Measurements from ENCODE around the gene SLC39A10.
"Not testable (repeated sequence)": the region's sequence is repeated elsewhere in the genome, so short reads cannot be mapped to it uniquely, and the experiment has no call there.

Gene SLC39A10

DNA sequence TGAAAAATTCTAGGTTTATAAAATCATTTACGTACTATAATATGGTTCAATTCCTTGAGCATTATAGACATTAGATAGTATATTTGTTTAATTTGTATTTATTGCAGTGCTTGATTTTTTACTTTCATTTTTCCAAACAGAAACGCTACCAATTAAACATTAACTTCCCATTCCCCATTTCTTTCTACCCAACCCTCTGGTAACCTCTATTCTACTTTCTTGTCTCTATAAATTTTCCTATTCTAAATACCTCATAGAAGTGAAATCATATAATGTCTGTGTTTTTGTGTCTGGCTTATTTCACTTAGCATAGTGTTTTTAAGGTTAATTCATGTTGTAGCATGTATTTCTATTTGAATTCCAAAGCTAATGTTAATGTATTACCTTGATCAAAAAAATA lies 11.6 kb upstream of the SLC39A10 start:
- DNase-seq (ENCODE audit: low read depth): no peak

GRCh38 chr2:195646424-195646823 lies 10.6 kb upstream of the SLC39A10 start:
- no peak for DNase-seq (ENCODE audit: low read depth)

DNA sequence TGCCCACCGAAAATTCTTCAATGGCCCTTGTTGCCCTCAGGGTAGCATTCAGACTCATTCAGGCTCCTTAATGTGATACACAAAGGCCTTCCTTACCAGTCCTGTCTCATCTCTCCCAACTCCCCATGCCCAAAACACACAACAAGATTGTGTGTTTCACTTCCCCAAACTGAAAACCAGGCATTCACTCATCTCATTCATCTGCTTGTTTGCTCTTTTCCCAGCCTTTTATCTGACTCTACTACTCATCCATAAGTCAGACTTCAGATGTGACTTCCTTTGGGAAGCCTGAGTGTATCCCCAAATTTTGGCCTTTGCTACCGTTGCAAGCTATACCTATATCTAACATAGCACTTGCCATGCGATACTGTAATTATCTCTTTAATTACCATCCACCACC lies 9.7 kb upstream of the SLC39A10 start:
- DNase-seq (ENCODE audit: low read depth): no peak

- not testable (repeated sequence) for DNase-seq (ENCODE audit: low read depth)
Observed at GRCh38 chr2:195648370-195648769, 8.7 kb upstream of the SLC39A10 start.

DNA sequence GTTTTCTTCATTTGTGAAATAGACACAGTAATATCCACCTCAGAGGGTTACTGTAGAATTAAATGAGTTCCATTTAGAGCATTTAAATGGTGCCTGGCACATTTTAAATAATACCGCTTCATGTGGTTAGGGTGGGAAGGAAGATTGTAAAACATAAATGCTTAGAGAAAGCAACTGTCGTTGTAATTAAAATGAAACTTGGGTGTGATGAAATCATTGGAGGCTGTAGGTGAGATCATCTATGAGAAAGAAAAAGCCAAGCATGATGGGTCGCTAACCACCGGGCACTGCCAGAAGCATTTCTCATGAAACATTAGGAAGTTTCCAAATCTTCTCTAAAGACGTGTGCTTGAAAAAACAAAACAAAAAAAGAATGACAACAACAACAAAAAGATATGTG lies 8.2 kb upstream of the SLC39A10 start:
- DNase-seq (ENCODE audit: low read depth): no peak

- DNase-seq (ENCODE audit: low read depth): no peak
Observed at GRCh38 chr2:195649629-195650190, 7.3 kb upstream of the SLC39A10 start.

DNA sequence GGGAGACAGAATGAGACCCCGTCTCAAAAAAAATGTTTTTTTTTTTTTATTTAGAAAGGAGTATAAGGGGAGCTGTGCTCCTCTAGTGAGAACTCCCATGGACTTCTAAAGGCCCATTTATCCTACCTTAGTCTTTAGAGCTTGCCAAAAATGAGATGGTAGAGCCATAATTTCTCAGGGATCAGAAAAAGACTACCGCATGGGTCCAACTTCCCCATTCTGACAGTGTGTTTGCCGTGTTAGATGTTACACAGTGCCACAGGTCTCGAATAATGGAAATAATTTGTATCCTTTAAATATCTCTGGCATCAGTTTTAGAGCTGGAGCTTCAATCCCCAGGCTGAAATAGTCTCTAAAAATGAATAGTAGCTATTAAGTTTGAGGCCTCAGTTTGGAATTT lies 6.0 kb upstream of the SLC39A10 start:
- no peak for DNase-seq (ENCODE audit: low read depth)

- DNase-seq (ENCODE audit: low read depth): no peak
Observed at GRCh38 chr2:195652911-195653310, 4.1 kb upstream of the SLC39A10 start.

GRCh38 chr2:195656161-195656858 lies 716 bp upstream of the SLC39A10 start:
- no peak for DNase-seq (ENCODE audit: low read depth)

DNA sequence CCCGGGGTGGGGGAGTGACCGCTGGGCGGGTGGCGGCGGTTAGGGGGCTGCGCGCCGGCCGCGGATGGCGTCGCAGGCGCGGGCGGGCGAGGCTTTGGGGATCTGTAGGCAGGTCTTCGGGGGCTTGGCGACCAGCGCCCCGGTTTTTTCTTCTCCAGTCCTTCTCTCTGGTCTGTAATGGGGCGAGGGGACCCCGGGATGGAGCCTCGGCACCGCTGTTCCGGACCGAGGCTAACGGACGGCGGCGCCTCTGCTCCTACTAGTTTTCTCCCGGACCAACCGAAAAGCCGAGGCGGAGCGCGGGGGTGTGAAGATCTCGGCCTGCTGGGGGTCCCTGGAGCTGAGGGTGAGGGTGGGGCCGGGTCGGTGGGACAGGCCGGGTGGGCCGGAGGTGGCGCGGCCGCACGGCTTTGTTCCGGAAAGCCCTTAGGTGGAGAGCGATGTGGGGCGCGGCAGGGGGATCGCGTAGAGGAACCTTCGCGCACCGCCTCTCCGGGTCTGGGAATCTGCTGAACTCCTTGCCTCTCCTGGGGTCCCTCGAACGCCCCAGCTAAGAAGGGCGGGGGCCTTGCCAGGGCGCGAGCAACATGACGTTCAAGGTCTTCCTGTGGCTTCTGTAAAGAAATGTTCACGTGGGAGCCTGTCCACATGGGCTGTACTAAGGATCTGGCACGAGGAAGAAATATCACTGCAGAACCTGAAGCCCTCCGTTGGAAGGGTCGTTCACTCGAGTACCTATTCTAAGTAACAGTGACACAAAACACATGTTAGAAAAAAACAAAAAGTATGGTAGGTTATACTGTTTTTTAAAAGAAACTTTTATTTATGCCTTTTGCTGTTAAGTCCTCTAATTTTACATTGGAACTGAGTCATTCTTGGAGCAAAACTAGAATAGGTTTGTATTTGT lies 861 bp downstream of the SLC39A10 start:
- DNase-seq (ENCODE audit: low read depth): peak; percentile 43

DNA sequence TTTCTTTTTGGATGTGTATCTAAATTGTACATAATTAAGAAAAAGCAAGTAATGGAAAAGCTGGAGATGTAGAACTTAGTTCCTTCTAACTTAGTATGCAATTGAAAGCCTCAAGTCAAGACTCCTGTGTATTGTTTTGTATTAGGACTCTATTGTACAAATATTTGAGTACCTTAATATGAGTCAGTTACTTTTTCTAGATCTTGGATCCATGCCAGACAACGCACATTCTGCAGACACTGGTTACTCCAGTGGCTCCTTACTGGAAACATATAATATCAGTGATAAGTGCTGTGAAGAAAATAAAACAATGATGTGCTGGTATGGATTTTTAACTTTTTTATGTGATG lies 1.5 kb downstream of the SLC39A10 start:
- peak; percentile 50 for DNase-seq (ENCODE audit: low read depth)

- no peak for DNase-seq (ENCODE audit: low read depth)
Observed at GRCh38 chr2:195659114-195659513, 2.1 kb downstream of the SLC39A10 start.

GRCh38 chr2:195659982-195660890 lies 3.2 kb downstream of the SLC39A10 start:
- peak; percentile 46 for DNase-seq (ENCODE audit: low read depth)

- no peak for DNase-seq (ENCODE audit: low read depth)
Observed at GRCh38 chr2:195662138-195662537, 5.1 kb downstream of the SLC39A10 start.

DNA sequence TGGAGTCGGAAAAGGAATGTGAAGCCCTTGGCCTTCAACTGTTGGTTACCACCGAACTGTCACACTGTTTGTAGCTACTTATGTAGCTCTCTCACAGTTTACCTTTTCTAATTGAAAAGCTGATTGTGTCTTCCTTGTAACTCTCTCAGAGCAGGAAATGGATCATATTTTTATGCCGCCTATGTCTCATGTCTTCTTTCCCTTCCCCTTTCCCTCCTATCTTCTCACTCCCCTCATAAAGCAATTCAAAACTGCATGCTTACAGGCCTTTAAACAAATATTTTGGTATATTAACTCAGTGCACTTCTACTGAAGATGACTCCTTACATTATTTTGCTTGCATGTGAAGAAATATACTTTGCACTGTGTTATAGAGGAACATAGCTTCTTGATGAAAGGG lies 6.0 kb downstream of the SLC39A10 start:
- DNase-seq (ENCODE audit: low read depth): no peak

DNA sequence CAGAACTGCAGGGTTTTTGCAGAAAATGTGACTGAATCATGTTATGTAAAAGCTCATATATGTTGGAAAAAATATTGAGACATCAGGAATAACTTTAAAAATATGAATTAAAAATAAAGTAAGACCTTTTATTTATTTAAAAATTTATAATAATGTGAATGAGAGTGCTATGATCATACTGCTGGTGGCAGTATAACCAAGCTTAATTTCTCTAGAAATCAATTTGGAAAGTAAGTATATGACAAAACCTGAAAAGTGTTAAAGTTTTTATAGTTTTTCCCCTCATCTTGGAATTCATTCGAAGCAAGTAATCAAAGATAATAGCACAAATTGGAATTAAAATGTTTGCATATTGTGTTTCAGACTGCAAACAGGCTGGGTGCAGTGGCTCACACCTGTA lies 7.5 kb downstream of the SLC39A10 start:
- DNase-seq (ENCODE audit: low read depth): no peak

DNA sequence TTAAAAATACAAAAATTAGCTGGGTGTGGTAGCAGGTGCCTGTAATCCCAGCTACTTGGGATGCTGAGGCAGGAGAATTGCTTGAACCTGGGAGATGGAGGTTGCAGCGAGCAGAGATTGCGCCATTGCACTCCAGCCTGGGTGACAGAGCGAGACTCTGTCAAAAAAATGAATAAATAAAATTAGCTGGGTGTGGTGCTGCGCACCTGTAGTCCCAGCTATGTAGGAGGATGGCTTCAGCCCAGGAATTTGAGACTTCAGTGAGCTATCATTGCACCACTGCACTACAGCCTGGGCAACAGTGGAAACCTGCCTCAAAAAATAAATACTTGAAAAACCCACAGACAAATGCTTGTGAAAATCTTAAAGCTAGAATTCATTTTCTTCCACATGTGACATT lies 8.1 kb downstream of the SLC39A10 start:
- not testable (repeated sequence) for DNase-seq (ENCODE audit: low read depth)

- no peak for DNase-seq (ENCODE audit: low read depth)
Observed at GRCh38 chr2:195666113-195666712, 9.2 kb downstream of the SLC39A10 start.

- no peak for DNase-seq (ENCODE audit: low read depth)
Observed at GRCh38 chr2:195667974-195668373, 10.9 kb downstream of the SLC39A10 start.

GRCh38 chr2:195670191-195670590 lies 13.2 kb downstream of the SLC39A10 start:
- DNase-seq (ENCODE audit: low read depth): no peak

GRCh38 chr2:195671563-195671962 lies 14.5 kb downstream of the SLC39A10 start:
- no peak for DNase-seq (ENCODE audit: low read depth)

DNA sequence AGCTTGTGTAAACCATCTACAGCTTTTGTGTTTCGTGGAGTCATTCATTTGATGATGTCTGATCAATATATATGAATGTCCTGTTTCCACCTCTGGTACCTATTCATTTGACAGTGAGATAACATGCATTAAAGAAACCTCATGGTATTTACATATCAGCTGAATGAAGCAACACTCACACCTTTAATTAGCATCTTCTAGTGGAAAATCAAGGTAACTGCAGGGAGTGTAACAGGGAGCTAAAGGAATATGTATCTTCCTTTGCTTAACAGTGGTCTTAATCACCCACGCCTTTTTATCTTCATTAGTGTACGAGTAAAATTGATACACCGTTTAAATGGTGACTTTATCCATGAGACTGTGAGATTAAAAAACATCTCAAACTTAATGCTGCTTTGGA lies 15.6 kb downstream of the SLC39A10 start:
- DNase-seq (ENCODE audit: low read depth): no peak
